ENCODE data around the gene STK39. TPM values are rescaled to one million over a fixed set of nuclear protein-coding genes. Genes with fewer than 3 reads are reported as not detected.
"Not testable (repeated sequence)": the region's sequence is repeated elsewhere in the genome, so short reads cannot be mapped to it uniquely, and the experiment has no call there.

Gene STK39
- polyA plus RNA-seq, 1 donor from 2014 or later: 9.5 TPM

DNA sequence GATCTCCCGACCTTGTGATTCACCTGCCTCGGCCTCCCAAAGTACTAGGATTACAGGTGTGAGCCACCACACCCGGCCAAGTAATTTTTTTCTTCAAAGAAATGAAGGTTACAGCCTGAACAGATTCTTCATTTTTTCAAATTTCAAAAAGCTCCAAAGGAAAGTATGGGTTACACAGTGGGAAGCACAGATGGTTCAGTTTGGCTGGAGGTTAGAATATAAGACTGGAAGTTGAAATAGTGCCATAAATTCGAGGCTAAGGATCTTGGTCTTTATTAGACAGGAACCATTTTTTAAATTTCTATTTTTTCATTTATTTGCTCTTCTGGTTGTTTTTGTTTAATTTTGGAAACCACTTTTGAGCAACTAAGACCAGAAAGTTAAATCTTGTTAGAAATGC, 120.0 kb downstream of the STK39 start:
- Histone ChIP-seq H3F3A (ENCODE audit: insufficient read depth, low read length, poor library complexity, severe bottlenecking) (no peaks in the 10 kb centered on the region), H3K27ac (ENCODE audit: low read length) (no peak overlapping the region), H3K4me2 (ENCODE audit: low read length) (no peak overlapping the region), H3K79me2 (replicated peaks; ENCODE audit: insufficient read depth, low read length) (no peaks in the 10 kb centered on the region), H3K4me3 (ENCODE audit: low read length) (no peak overlapping the region), H4K20me1 (ENCODE audit: insufficient read depth) (no peaks in the 10 kb centered on the region), H3K27me3 (ENCODE audit: insufficient read depth, low read depth, low read length) (no peaks in the 10 kb centered on the region), H3K9me3 (ENCODE audit: low read length) (no peaks in the 10 kb centered on the region), H2AFZ (ENCODE audit: low read depth, low read length) (no peak overlapping the region), H3K9me2 (ENCODE audit: insufficient read depth, low read length) (no peaks in the 10 kb centered on the region), H3K9ac (ENCODE audit: low read length) (no peak overlapping the region), H3K36me3 (ENCODE audit: insufficient read depth, low read length) (no peaks in the 10 kb centered on the region)
- no peak for TF ChIP-seq EP300 (conservative IDR thresholded peaks at IDR 0.05; ENCODE audit: poor library complexity, severe bottlenecking)
- no peak for TF ChIP-seq SMC3 (conservative IDR thresholded peaks at IDR 0.05; ENCODE audit: poor library complexity)
- no peak for TF ChIP-seq EZH2 (IDR thresholded peaks at IDR 0.05; ENCODE audit: borderline replicate concordance, insufficient read depth, low read length, poor library complexity, severe bottlenecking)
- TF ChIP-seq, protein P1, sequence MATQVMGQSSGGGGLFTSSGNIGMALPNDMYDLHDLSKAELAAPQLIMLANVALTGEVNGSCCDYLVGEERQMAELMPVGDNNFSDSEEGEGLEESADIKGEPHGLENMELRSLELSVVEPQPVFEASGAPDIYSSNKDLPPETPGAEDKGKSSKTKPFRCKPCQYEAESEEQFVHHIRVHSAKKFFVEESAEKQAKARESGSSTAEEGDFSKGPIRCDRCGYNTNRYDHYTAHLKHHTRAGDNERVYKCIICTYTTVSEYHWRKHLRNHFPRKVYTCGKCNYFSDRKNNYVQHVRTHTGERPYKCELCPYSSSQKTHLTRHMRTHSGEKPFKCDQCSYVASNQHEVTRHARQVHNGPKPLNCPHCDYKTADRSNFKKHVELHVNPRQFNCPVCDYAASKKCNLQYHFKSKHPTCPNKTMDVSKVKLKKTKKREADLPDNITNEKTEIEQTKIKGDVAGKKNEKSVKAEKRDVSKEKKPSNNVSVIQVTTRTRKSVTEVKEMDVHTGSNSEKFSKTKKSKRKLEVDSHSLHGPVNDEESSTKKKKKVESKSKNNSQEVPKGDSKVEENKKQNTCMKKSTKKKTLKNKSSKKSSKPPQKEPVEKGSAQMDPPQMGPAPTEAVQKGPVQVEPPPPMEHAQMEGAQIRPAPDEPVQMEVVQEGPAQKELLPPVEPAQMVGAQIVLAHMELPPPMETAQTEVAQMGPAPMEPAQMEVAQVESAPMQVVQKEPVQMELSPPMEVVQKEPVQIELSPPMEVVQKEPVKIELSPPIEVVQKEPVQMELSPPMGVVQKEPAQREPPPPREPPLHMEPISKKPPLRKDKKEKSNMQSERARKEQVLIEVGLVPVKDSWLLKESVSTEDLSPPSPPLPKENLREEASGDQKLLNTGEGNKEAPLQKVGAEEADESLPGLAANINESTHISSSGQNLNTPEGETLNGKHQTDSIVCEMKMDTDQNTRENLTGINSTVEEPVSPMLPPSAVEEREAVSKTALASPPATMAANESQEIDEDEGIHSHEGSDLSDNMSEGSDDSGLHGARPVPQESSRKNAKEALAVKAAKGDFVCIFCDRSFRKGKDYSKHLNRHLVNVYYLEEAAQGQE (IDR thresholded peaks at IDR 0.05; ENCODE audit: borderline replicate concordance): no peak
- no peak for TF ChIP-seq TAF1 (IDR thresholded peaks at IDR 0.05; ENCODE audit: low read depth)
- no peak for TF ChIP-seq POLR2AphosphoS5 (IDR thresholded peaks at IDR 0.05)
- TF ChIP-seq, protein P2, sequence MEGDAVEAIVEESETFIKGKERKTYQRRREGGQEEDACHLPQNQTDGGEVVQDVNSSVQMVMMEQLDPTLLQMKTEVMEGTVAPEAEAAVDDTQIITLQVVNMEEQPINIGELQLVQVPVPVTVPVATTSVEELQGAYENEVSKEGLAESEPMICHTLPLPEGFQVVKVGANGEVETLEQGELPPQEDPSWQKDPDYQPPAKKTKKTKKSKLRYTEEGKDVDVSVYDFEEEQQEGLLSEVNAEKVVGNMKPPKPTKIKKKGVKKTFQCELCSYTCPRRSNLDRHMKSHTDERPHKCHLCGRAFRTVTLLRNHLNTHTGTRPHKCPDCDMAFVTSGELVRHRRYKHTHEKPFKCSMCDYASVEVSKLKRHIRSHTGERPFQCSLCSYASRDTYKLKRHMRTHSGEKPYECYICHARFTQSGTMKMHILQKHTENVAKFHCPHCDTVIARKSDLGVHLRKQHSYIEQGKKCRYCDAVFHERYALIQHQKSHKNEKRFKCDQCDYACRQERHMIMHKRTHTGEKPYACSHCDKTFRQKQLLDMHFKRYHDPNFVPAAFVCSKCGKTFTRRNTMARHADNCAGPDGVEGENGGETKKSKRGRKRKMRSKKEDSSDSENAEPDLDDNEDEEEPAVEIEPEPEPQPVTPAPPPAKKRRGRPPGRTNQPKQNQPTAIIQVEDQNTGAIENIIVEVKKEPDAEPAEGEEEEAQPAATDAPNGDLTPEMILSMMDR (IDR thresholded peaks at IDR 0.05; ENCODE audit: poor library complexity, severe bottlenecking): no peak
- no peak for TF ChIP-seq RAD21 (conservative IDR thresholded peaks at IDR 0.05)
- TF ChIP-seq MXI1 (conservative IDR thresholded peaks at IDR 0.05; ENCODE audit: poor library complexity, severe bottlenecking): no peak

DNA sequence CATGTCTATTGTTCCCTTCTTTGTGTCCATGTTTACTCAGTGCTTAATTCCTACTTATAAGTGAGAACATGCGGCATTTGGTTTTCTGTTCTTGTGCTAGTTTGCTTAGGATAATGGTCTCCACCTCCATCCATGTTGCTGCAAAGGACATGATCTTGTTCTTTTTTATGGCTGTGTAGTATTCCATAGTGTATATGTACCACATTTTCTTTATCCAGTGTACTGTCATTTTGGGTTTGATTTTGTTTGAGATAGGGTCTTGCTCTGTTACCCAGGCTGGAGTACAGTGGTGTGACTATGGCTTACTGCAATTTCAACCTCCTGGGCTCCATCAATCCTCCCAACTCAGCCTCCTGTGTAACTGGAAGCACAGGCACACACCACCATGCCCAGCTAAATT, 125.2 kb downstream of the STK39 start:
- H3K4me2 ChIP-seq (ENCODE audit: low read length); H3K4me3 ChIP-seq (ENCODE audit: low read length); H2AFZ ChIP-seq (ENCODE audit: low read depth, low read length); H3F3A ChIP-seq (ENCODE audit: insufficient read depth, low read length, poor library complexity, severe bottlenecking); H3K9me2 ChIP-seq (ENCODE audit: insufficient read depth, low read length); H4K20me1 ChIP-seq (ENCODE audit: insufficient read depth); H3K27ac ChIP-seq (ENCODE audit: low read length); H3K79me2 ChIP-seq (replicated peaks; ENCODE audit: insufficient read depth, low read length); H3K27me3 ChIP-seq (ENCODE audit: insufficient read depth, low read depth, low read length); H3K9me3 ChIP-seq (ENCODE audit: low read length); H3K36me3 ChIP-seq (ENCODE audit: insufficient read depth, low read length); H3K9ac ChIP-seq (ENCODE audit: low read length): not testable (repeated sequence)

DNA sequence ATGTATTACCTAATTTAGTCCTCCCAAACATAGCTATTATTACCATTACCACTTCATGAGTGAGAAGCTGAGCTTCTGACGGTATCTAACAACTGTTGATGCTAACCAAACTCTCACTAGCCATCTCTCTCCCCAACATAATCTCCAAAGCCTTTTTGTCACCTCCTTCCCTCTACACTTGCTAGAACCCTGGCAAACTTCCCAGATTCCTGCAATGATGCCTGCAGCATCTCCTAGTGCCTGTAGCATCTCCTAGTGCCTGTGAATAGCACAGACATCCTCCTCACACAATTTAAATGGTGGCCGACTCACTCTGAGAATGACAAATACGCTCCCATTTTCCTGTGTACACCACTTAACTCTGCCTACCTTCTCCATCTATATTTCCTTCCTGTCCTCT, 126.7 kb downstream of the STK39 start:
- Histone ChIP-seq H3K9ac (ENCODE audit: low read length) (no peak overlapping the region), H3K9me2 (ENCODE audit: insufficient read depth, low read length) (no peaks in the 10 kb centered on the region), H3K9me3 (ENCODE audit: low read length) (no peaks in the 10 kb centered on the region), H3K36me3 (ENCODE audit: insufficient read depth, low read length) (no peaks in the 10 kb centered on the region), H3K4me3 (ENCODE audit: low read length) (no peak overlapping the region), H3K4me2 (ENCODE audit: low read length) (no peak overlapping the region), H3K27me3 (ENCODE audit: insufficient read depth, low read depth, low read length) (no peaks in the 10 kb centered on the region), H3F3A (ENCODE audit: insufficient read depth, low read length, poor library complexity, severe bottlenecking) (no peaks in the 10 kb centered on the region), H4K20me1 (ENCODE audit: insufficient read depth) (no peaks in the 10 kb centered on the region), H3K27ac (ENCODE audit: low read length) (no peak overlapping the region), H3K79me2 (replicated peaks; ENCODE audit: insufficient read depth, low read length) (no peaks in the 10 kb centered on the region), H2AFZ (ENCODE audit: low read depth, low read length) (no peak overlapping the region)
- no peak for TF ChIP-seq TAF1 (IDR thresholded peaks at IDR 0.05; ENCODE audit: low read depth)
- no peak for TF ChIP-seq SMC3 (conservative IDR thresholded peaks at IDR 0.05; ENCODE audit: poor library complexity)
- TF ChIP-seq EZH2 (IDR thresholded peaks at IDR 0.05; ENCODE audit: borderline replicate concordance, insufficient read depth, low read length, poor library complexity, severe bottlenecking): no peak
